ENCODE measurements around the gene SEZ6.
"Not testable (repeated sequence)": the region's sequence is repeated elsewhere in the genome, so short reads cannot be mapped to it uniquely, and the experiment has no call there.

Gene SEZ6

GRCh38 chr17:28951991-28952975, 53.5 kb downstream of the SEZ6 start:
- DNase-seq: peak; percentile 98

GRCh38 chr17:28951428-28951990, 54.3 kb downstream of the SEZ6 start, which contains the start of gene PHF12:
TSS of gene PHF12 (minus strand) at chr17:28951518. CDS start at chr17:28950960, 558 bp downstream.
- peak; percentile 100 for DNase-seq

- no peak for DNase-seq
Measured at GRCh38 chr17:28950752-28951427, 54.9 kb downstream of the SEZ6 start.

DNA sequence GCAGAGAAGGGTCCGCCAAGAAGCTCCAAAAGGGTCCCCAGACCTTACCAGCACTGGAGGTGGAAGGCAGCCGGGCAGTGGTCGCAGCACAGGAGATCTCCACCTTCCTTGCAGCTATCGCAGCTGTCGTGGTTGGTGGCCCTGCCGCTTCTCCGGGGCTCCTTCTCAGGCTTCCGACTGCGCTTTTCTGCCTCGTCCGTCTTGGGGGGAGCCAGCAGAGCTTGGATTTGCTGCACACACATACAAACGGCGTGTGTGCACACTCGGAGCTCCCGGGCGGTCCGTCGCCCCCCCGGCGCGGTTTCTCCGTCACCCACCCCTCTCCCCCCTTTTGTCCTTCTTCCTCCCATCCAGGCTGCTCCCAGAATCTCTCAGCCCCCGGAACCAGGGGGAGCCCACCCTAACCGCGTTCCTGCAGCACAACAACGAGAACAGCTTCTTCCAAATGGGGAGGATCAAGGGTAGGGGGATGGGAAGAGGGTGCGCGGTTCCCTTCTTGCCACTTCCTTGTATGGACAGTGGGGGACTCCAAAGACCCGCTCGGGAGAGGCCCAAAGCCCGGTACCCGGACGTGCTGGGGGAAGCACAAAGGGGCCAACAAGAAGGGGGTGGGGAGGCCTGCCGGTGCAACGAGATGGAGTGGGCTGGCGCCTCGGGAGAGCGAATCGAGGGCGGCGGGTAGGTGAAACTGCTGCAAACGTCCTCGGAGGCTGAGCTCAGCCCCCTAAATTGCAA, 55.6 kb downstream of the SEZ6 start:
- peak; percentile 79 for DNase-seq

- DNase-seq: peak; percentile 73
Measured at GRCh38 chr17:28949185-28950016, 56.4 kb downstream of the SEZ6 start.

GRCh38 chr17:28948873-28949184, 57.0 kb downstream of the SEZ6 start:
- DNase-seq: no peak

DNA sequence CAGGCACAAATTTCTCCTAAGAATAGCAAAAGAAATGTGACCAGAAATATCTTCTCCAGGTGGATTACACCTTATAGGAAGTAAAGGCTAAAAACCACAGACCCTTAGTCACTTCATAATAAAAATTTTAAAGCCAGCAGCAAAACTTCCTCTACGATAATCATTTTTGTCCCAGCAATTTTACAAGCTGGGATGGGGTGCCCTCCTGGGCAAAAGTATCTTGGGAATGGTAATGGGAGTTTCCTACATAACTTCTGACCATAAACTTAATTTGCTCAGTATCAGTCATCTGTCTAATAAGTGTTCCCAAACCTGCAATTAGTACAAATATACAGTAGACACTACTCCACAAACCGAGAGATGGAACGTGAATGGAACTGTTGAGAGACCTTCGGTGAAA, 57.5 kb downstream of the SEZ6 start:
- no peak for DNase-seq

DNA sequence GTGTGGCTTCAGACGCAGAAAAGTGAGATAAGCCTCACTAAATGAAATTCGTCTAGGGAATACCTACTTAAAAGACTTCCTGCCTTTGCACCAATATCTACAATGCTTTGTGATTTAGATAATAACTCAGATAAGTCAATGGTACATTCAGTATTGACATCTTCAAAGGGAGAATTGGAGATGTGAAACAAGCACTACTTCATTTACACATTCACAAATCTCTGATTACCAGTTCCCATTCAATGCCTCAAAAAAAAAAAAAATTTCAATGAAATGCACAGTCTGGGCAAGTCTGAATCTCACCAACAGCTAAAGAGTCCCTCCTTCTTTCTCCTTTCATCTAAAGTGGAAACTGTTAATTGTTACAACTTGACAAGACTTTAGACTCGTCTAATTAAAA, 58.2 kb downstream of the SEZ6 start:
- no peak for DNase-seq

GRCh38 chr17:28946239-28946638, 59.6 kb downstream of the SEZ6 start:
- DNase-seq: no peak

DNA sequence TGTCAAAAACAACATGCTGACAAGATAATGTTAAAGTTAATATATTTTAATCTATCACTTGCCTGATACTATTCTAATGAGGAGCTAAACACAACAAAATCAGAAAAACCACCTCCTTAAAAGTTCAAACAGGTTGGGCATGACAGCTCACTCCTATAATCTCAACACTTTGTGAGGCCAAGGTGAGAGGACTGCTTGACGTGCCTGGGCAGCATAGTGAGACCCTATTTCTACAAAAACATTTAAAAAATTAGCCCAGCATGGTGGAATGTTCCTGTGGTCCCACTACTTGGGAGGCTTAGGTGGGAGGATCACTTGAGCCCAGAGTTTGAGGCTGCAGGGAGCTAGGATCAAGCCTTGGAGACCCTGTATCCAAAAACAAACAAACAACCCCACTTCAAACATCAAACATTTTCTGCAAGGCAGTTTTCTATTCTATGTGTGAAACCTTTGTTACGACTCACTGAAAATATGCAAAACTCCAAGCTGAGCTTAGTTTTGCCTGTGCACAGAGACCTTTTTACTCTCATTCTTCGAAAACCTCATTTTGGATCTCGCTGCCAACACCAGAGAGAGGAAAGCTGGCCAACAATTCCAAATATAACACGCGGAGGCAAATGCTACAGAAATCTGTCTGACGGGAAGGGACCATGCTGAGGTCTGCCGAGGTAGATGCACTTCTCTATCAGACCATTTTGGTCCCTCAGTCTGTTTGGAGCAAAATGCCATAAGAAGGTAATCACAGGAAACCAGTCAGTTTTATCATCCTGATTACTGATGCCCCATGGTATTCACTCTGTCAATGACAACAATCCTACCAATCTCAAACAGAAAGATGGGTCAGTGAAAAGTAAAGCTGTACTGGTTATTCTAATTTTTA, 60.7 kb downstream of the SEZ6 start:
- DNase-seq: no peak

GRCh38 chr17:28944343-28944742, 61.5 kb downstream of the SEZ6 start:
- DNase-seq: no peak

DNA sequence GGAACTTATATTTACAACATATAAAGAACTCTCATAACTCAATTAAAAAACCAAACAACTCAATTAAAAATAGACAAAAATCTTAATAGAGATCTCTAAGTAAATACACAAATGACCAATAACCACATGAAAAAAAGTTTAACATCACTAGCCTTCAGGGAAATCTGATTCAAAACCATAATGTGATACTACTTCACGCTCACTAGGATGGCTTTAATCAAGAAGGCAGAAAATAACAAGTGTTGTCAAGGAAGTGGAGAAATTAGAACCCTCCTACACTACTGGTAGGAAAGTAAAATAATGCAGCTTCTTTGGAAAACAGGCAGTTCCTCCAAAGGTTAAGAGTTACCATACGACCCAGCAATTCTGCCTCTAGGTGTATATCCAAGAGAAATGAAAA, 62.9 kb downstream of the SEZ6 start:
- DNase-seq: no peak

DNA sequence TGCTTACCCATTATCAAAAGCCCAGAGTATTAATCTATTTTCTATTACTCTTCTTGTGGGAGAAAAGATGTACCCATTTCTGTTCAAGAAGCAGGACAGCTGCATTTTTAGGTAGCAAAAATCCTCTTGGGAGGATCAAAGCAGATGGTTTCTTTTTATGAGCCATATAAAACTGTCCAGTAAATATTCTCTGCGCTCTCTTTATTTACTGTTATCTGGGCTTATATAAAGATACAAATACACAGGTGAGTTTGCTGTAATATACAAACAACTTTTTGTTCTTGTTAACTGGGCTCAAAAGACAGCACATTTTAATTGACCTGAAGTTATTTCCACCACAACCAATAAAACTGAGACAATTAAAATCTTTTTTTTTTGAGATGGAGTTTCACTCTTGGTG, 64.6 kb downstream of the SEZ6 start:
- DNase-seq: no peak

DNA sequence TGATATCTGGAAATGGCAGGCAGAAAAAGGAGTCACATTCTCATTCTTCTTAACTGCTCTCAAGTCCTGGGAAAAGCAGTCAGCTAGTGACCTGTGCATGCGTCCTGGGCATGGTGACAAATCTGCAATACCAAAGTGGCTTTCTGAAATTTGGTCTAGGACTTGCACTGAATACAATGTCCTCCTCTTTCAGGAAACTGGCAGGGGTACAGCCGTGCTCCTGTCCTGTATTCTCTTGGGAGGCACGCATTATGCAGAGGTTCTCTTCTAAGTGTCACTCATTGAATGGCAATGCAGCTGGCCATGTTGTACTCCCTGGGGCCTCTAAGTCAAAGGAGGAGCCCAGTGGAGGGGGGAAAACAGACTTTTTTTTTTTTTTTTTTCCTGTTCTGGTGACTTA, 65.2 kb downstream of the SEZ6 start:
- DNase-seq: no peak

- DNase-seq: no peak
Measured at GRCh38 chr17:28940142-28940541, 65.7 kb downstream of the SEZ6 start.

- DNase-seq: no peak
Measured at GRCh38 chr17:28938552-28938951, 67.3 kb downstream of the SEZ6 start.

DNA sequence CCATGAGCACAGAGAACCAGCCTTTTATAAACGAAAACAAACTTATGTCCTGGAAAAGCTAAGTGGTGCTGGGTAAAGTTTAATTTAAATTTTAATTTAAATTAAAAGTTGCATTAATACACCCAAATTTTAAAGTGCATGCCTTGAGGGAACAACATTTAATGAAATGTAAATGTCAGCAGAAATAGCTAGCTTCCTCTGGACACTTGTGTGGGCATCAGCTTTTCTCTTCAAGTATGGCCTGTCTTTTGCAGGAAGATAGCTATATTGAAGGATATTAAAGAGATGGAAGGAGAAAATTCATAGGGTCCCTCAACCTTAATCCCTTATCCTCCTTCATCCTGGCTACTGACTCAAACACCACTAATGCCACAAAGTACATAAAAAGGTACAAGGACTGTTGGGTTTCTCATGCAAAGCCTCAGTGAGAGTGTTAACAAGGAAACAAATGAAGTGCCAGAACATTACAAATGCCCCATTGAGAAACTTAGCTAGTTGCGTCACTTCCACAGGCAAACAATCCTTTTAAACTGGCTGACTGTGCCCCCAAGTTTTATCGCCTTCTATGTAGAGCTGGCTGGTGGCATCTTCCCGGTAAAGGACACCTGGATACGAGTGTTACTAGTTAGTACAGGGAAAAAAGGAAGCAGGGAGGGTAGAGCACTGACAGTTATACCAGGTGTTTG, 68.6 kb downstream of the SEZ6 start:
- DNase-seq: no peak

DNA sequence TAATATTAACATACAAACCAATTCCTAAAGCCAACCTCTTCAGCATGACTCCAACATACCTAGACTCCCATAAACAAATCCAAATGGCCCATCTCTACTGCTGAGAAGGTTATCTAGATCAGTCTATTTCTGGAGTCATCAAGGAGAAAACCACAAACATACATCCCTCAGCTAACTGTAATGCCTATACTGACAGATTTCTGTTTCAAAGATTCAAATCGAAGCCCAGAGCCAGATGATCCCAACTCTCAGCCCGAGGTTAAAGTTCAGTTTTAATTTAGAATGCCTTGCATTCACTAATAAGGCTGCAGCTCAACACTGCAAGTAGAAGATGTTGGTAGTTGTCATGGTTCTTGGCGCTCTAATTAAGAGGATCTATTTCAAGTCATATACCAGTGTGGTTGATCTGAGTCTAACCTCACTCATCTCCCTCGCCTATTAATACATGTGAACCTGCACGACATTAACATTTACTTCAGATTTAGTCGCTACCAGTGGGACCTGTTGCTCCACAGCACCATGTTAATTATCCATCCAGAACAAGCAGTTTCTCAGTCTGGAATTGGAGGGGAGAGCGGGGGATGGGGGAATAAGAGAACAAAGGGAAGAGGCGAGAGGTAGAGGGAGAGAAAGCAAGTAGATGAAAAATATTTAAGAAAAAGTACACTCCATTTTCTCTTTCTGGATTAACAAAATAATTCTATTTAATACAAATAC, 69.9 kb downstream of the SEZ6 start:
- no peak for DNase-seq

DNA sequence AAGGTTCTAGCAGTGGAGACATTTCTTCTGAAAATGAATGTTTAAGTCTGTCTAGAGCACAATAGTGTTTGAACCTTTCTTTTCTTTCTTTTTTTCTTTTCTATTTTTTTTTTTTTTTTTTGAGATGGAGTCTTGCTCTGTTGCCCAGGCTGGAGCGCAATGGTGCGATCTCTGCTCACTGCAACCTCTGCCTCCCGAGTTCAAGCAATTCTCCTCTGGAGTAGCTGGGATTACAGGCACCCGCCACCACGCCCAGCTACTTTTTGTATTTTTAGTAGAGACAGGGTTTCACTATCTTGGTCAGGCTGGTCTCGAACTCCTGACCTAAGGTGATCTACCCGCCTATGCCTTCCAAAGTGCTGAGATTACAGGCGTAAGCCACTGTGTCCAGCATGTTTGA, 71.3 kb downstream of the SEZ6 start:
- not testable (repeated sequence) for DNase-seq

DNA sequence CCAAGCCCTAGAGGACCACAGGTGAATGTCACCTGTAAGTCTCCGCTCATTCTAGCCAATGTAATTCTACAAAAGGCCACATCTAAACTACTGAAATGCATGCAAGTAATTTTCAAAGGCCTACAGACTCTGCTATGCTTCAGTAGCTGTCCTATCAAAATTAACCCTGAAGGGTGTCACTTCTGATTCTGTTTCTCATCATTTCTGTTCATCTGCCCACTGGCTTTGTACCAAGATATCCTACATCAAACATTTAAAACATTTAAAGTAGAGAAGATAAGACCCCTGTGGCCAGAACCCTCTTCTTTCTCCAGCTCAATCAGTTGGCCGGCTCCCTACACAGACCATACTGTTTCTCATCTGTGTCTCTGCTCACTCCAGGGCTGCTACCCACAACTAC, 76.0 kb downstream of the SEZ6 start:
- no peak for DNase-seq
